Loucy (cell line): ENCODE measurements around the gene UAP1L1.

Source experiments
- CTCF ChIP-seq: fragments of 200-600 bp; sonication (generic); conservative IDR thresholded peaks from 2 replicates; pipeline ENCODE4 v1.5.1; 2014; ENCODE audit warnings: mild to moderate bottlenecking, antibody characterized with exemption, low read length
- EZH2phosphoT487 ChIP-seq: fragments of 200-600 bp; IDR thresholded peaks from 2 replicates; pipeline ENCODE4 v1.6.1; 2018; ENCODE audit warnings: antibody characterized with exemption, mild to moderate bottlenecking, moderate library complexity, borderline replicate concordance

- TF ChIP-seq CTCF, result peak; percentile 86
- no peak for TF ChIP-seq EZH2phosphoT487
These were observed 42.4 kb upstream of the UAP1L1 start for GRCh38 chr9:137034709-137035506.
